ENCODE data around the gene SENP3.
"Not testable (repeated sequence)": the region's sequence is repeated elsewhere in the genome, so short reads cannot be mapped to it uniquely, and the experiment has no call there.

SENP3 gene

GRCh38 chr17:7597561-7597960 is 35.8 kb downstream of the SENP3 start:
- DNase-seq (ENCODE audit: low spot score) = not testable (repeated sequence)

DNA sequence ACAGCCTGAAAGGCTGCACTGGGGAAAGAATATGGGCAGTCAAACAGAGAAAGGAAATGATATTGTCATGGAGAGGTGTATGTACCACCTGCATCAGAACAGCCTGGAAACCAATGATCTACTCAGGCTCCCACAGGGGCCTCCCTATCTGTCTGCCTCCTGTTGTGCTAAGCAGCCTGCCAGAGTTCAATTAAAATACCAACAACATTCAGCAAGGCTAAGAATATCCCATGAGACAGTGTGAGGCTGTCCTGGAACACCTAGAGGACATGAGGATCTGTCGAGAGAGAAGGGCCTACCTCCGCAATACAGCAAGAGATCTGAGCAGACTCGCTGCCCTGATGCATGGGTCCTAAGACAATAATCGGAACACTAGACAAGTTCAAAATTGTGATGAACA is 44.6 kb downstream of the SENP3 start:
- DNase-seq (ENCODE audit: low spot score) = no peak

DNA sequence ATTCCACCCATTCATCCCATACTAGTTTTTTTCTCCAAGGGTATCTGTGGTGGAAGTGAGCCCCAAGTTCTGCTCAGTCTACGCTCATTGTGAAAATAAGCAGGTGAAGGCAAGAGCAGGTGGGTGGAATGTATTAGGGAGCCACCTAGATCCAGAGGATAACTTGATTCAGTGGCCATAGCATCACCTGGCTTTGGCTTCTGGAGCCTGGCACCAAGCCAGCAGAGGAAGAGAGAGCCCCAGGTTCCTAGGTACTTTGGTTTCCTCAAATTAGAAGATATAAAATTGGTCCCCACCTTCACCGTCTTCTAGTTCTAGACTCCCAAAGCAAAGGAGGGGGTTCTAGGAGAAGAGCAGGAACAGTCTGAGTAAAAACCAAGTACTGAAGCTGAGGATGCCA is 48.9 kb downstream of the SENP3 start:
- DNase-seq (ENCODE audit: low spot score) = no peak

DNA sequence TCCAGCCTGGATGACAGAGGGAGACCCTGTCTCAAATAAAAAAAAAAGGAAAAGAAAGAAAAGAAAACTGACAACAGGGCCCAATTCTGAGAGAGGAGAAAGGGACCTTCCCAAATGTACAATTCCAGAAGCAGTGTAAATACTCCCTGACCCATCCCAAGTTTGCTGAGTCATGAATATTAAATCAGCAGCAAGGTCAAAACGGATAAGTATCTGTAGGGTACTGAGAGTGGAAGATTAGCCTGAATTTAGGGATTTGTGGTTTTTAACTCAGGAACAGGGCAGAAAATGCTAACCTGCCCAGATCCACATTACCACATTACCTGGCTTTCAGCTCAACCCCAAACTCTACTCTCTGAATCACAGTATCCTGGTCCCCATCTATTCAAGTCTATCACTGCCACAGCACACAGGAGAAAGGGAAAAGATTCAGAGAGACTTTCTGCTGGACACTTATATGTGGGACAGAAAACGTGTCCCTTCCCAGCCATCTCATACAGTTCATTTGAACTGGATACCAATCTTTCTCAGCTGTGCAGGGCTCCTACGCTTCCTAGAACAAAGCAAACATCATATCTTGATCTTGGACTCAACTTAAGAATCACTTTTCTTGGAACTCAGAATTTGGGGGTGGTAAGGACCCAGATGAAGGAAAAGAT is 50.0 kb downstream of the SENP3 start:
- no peak for DNase-seq (ENCODE audit: low spot score)

DNA sequence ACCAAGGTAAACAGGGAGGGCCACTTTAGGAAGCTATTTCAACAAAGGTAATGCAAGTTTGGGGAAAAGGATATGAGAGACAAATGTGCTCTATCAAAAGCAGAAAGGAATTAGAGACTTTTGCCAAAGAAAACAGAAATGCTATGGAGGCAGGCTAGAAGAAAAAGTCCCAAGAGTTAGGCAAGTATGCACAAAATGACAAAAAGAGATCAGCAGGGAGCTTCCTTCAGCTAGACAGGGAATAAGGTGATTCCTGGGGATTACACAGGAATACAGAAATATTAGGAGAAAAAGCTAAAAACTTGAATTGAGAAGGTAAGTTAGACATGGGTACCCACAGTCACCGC is 50.5 kb downstream of the SENP3 start:
- no peak for DNase-seq (ENCODE audit: low spot score)

DNA sequence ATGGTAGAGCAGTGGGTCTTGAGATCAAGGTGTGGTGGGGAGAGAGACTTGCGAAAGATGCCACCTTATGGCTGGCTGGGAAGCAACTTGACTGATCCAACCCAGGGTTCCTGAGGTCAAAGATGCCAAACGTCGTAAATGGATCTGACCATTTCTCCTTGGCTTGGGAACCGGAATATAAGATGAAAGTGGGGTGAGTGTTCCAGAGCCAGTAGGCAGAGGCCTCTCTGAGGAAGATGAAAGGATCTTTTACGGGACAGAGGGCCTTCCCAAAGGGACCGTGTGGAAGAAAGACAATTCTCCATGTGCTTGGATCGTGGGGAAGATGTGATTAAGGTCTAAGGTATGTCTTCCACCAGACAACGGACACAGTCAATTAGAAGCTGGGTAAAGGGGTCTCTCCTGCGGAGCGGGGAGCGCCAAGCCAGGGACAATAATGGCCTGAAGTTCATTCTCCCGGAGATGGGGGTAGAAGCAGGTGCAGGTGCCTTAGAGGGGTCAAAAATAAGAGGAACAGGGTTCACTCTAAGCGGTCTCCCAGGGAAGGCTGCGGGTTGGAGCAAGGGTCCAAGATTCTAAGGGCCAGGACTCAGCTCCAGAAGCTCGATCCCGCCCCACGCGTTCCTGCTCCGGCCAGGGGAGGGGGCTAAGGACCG is 52.2 kb downstream of the SENP3 start:
- no peak for DNase-seq (ENCODE audit: low spot score)

GRCh38 chr17:7614425-7615264 is 52.9 kb downstream of the SENP3 start, which contains the start of gene FXR2:
Gene FXR2 (minus strand): TSS chr17:7614897. CDS start chr17:7614532, 365 bp downstream.
- peak; percentile 100 for DNase-seq (ENCODE audit: low spot score)

- DNase-seq (ENCODE audit: low spot score) = no peak
Measured at GRCh38 chr17:7615265-7615747, 53.6 kb downstream of the SENP3 start.

- DNase-seq (ENCODE audit: low spot score) = no peak
Measured at GRCh38 chr17:7618608-7619007, 56.9 kb downstream of the SENP3 start.

GRCh38 chr17:7620835-7621234 is 59.1 kb downstream of the SENP3 start:
- no peak for DNase-seq (ENCODE audit: low spot score)

Measured in AG08396 (cell line).